ENCODE data around the gene MAP3K9.
A peak's percentile ranks its signal among the peaks of the same experiment; 100 is the strongest.

MAP3K9 gene

DNA sequence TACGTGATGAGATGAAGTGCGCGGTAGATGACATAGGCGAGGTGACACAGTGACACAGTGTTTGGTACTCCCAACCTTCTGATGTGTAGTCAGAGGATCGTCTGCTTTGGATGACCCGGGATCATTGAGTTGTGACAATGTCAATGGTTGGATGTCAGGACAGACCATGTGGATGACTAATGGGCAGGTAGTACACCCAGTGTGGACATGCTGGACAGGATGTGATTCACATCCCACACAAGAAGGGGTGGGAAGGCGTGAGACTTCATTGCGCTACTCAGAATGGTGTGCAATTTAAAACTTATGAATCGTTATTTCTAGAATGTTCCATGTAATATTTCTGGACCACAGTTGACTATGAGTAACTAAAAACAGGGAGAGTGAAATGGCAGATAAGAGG, 23.8 kb downstream of the MAP3K9 start:
- DNase-seq (ENCODE audit: low read depth), result no peak

DNA sequence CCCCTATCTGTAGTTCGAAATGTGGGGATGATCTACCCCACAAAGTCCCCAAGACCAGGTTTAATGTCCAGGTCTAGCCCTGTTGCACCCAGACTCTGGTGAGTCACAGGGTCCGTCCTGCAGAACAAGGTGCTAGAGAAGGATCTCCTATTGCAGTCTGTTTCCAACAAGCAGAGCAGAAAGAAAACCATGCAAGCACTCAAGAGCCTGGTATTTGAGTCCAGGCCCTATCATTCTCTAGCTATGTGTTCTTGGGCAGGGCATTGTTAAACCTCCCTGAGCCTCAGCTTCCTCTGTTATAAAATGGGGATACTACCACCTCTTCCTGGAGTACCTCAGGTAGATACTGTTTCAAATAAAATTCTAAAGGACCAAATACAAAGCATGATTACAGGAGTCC, 24.4 kb downstream of the MAP3K9 start:
- DNase-seq (ENCODE audit: low read depth), result no peak

DNA sequence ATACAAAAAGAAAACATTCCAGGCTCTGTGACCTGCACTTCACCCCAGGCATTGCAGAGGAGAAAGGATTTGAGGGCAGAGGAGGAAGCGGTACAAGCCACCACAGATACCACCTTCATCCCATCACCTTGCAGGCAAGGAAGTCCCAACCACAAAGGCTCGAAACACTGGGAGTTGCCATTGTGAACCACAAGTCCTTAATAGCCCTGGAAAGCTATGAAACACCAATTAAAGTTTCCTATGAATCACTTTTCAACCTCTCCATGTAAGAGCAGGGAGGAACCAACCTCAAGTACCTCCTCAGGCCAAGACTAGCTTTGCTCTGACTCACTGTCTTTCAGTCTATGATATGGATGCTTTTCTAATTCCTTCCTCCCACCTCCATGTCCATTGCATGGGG, 27.0 kb downstream of the MAP3K9 start:
- DNase-seq (ENCODE audit: low read depth), result peak; percentile 29

DNA sequence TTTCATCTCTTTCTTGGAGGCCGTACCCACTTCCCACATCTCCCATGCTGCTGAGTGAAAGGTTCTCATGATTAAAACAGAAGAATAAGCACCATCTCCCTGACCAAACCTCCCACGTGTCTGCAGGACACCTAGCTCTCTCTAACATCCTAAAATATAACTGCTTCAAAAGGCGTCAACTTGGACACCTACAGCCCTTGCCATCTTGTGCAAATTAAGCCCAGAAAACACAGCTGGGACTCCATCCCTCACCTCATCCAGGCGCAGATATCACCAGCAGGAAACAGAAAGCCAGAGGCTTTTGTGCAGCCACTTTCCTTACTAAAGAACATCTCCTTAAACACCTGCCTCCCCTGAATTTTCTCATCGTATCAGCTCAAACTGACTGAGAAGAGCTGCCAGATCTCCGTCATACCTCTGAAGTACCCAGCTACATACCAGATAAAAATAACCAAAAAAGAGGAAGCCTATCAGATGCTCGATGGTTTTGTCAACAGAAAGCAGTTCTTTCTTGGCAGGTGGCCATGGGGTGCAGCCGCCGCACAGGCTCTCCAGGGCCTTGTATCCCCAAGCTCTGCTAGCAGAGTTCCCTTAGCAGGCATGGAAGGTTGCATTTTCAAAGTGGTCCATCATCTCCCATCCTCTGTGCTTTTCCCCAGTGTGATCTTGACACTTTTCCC, 28.8 kb downstream of the MAP3K9 start:
- no peak for DNase-seq (ENCODE audit: low read depth)

DNA sequence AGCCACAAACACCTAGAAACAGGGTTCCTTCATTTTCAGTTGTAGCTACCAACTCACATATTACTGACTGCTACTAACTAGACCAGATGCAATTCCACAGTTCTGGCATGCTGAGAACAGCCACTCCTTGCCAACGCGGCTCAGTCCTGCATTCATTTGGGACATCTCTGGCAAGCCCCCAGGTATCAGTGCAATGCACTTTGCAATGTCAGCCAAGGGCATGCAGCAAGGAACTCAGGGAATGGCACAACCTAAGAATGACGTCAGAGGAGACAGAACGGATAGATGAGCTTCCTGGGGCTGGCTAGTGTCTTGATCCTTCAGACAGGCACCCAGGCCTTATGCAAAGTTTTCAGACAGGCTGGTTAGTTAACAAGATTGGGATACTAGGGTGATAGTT, 29.6 kb downstream of the MAP3K9 start:
- DNase-seq (ENCODE audit: low read depth), result no peak

DNA sequence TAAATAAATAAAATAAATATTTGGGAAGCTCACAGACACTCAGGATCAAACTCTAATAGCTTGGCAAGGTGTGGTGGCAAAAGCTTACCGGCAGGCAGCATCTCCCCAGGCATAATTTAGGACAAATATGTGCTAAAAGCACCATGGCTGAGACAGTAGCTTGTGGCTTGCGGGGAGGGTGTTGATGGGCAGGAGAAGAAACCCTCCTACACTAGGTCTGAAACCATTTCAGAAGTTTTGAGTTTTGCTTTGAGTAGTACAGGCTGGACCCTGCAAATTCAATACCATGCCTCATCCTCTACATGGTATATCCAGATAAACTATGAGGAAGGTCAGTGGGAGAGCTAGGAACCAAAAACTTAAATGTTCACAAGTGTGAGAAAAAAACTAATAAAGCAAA, 33.1 kb downstream of the MAP3K9 start:
- no peak for DNase-seq (ENCODE audit: low read depth)

DNA sequence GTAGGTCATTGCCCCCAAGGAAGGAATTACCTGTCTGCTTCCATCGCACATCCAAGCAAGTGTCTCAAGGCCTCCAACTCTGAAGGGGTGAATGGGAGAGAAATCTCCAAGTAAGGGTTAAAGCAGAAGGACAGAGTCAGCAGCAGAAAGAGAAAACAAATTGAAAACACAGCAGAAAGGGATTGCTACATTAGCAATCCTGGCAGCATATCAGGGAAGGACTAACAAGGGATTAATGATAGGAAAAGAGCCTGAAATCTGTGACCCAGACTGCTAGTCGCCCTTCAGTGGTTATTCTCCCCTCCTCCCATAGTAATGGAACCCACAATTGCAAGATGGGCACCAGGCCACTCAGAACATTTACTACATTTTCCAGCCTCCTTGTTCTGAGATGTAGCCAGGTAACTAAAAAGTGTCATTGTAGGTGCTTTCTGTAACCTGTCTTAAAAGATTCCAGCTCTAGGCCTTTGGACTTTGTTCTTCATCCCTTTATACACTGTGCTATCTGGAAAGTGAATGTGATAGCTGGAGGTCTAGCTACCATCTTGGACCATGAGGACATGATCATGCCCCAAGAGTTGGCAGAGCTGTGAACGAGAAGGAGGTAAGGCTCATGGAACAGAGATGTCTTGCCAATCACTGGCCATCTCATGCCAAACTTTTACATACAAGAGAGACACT, 36.0 kb downstream of the MAP3K9 start:
- DNase-seq (ENCODE audit: low read depth), result no peak

DNA sequence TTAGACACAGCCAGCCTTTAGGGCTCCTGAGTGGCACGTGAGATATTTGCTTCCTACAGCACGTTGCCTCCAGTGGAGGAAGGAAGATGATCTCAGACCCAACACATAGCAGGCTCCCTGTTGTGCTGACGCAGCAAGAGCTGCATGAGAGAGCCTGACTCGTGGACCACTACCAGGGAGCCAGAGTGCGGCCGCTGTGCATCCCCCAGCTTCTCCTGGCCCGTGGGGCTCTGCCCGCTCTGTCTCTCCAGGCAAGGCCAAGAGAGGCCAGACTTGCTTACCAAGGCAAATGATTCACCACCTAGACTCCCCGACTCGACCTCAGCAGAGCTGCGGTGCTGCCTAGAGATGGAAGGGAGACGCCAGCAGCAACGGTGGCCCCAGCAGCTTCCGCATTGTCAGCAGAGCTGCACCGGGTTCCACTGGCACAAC, 37.5 kb downstream of the MAP3K9 start:
- DNase-seq (ENCODE audit: low read depth), result no peak

DNA sequence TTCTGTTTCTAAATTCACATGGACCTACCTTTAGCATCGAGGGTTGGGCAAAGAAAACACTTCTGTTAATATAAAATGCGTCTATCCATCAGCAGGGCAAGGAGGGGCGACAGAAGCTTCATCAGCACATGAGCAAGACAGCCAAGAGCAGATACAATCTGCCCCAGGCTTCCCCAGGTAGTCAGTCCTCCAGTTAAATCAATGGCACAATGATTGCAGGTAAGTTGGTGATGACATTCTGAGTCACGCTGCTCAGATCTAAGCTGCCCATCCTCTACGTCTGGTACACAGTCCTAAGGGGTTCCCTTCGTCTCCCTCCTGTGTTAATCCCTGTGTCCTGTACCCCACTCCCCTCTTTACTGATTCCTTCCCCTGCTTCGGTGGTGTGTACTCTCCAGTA, 38.8 kb downstream of the MAP3K9 start:
- DNase-seq (ENCODE audit: low read depth), result no peak

DNA sequence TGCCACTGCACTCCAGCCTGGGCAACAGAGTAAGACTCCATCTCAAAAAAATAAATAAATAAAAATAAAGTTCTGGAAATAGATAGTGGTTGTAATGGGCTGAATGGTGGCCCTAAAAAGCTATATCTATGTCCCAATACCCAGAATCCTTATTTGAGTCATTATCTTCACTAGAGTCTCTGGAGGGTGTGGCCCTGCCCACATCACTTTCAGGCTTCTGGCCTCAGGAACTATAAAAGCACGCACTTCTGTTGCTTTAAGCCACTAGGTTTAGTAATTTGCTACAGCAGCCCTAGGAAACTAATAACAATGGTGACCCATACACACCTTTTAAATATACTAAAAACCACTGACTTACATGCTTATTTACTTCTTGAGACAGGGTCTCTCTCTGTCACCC, 49.9 kb downstream of the MAP3K9 start:
- DNase-seq (ENCODE audit: low read depth), result no peak

DNA sequence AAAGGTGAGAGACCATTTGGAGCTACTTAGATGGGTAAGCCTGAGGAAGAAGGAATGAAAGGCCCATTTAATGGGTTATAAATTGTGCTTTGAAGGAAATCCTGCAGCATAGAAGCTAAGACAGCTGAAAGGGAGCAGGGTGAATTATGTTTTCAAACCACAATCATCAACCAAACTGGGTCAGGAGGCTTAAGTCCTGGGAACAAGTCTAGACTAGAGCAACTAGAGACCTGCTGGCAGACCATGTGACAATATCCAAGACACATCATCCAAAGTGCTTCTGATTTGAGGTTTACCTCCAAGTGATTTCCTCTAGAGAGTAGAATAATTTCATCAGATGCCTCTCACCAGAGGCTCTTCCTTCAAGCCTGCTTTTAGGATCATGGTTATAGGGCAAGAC, 53.7 kb downstream of the MAP3K9 start:
- DNase-seq (ENCODE audit: low read depth), result no peak

DNA sequence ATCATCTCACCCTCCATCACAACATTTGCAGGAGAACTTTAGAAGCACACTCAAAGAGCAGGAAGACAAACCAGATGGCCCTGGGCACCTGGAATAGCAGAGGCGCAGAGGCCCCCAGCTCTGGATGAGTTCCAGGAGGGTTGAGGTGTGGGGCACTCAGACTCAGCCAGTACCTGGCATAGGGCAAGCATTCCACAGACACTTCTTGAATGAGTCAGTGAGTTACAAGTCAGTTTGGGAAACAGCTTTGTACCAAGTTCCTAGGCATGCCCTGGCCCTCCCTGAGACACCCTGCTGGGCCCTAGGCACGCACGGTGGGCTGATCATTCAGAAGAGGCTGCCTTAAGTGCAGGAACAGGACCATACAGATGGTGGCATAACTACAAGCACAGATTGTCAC, 54.3 kb downstream of the MAP3K9 start:
- no peak for DNase-seq (ENCODE audit: low read depth)

DNA sequence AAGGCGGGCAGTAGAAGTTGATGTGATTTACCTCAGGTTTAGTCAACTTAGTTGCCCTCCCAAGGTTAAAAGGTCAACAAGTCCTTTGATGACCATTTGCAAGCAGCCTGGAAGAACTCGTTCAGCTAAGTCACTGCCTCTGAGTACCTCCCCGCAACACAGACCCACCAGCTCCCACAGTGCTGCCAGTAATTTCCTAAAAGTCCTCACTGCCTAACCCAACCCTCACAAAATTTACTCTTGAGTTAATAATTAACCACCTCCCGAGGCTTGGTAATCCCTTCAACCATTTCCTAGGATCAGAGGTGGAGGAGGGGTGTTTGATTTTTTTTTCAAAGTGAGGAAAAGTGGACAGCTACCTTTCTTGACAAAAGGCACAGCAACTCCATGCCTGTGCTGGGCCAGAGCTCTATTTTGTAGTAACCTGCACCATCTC, 55.8 kb downstream of the MAP3K9 start:
- no peak for DNase-seq (ENCODE audit: low read depth)

DNA sequence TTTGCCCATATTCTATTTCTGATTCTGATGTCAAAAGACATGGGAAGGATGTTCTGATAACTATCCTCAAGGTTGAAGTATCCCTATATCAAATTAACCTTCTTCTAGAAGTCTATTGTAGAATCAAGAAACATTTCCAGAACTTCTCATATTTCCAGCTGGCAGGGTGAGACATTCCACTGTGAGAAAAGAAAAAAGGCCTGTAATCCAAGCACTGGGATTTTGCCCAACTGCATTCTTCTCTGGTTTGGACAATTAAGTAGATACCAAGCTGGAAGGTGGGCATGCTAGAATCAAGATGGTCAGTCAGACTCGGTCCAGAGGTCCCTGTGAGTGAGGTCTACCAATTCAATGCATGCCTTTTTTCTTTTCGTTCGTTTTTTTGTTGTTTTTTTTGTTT, 60.9 kb downstream of the MAP3K9 start:
- no peak for DNase-seq (ENCODE audit: low read depth)

DNA sequence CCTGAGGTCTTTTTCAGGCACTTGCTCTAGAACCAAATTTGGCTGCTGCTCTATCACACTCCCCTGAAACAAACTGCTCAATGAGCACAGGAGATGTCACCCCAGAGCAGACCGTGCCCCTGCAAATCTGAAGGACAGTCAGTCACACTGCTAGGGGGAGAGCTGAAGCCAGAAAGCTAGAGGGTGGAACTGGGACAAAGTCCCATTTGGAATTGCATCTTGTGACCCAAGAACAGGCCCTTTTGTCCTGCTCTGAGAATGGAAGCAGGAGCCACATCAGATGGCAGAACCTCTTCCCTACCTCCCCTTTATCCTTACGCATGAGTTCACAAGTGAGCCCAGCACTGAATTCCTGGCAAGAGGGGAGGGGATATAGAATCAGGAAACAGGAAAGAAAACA, 64.7 kb downstream of the MAP3K9 start:
- no peak for DNase-seq (ENCODE audit: low read depth)

DNA sequence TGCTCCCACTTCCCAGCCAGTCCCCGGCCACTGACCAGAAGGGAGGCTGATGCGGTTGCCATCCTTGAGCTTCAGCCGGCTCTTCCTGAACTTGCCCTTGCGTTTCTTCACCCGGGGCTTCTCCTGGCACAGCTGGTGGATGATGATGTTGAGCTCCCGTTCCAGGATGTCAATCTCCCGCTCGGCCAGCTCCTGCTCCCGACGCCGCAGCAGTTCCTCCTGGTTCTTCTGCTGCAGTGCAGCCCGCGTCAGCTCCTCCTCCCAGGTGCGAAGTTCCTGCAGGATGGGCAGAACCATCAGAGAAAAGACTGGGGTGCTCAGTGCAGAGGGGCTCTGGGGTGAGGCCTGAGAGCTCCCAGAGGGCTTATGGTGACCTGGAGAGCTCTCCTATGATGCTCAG, 67.0 kb downstream of the MAP3K9 start:
- no peak for DNase-seq (ENCODE audit: low read depth)

DNA sequence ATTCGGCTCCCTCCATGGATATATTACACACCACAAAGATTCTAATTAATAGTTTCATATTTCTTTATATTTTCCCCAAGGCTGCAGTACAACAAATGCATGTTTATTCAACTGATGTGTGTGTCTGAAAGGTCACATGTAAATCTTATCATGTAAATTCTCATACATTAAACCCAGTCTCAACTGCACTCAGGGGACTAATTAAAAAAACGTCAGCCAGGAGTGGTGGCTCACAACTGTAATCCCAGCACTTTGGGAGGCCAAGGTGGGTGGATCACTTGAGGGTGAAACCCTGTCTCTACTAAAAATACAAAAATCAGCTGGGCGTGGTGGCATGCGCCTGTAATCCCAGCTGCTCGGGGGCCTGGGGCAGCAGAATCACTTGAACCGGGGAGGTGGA, 67.8 kb downstream of the MAP3K9 start:
- DNase-seq (ENCODE audit: low read depth), result no peak

DNA sequence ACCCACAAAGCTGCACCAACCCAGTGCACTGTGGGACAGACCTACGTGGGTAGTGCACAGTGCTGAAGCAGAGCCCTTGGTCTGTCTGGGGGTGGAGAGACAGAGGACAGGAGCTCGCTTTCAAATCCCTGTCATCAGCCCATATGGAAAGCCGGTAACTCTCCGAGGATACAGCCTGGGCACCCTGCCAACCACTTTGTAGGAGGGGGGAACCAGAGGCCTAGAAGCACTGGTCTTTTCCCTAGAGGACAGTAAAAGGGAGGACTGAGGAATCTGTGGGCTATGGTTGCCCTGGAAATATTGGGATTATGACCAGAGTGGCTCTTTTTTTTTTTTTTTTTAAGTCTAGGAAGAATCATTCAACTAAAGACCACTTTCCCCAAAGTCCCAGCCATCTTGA, 74.3 kb downstream of the MAP3K9 start:
- DNase-seq (ENCODE audit: low read depth), result no peak

DNA sequence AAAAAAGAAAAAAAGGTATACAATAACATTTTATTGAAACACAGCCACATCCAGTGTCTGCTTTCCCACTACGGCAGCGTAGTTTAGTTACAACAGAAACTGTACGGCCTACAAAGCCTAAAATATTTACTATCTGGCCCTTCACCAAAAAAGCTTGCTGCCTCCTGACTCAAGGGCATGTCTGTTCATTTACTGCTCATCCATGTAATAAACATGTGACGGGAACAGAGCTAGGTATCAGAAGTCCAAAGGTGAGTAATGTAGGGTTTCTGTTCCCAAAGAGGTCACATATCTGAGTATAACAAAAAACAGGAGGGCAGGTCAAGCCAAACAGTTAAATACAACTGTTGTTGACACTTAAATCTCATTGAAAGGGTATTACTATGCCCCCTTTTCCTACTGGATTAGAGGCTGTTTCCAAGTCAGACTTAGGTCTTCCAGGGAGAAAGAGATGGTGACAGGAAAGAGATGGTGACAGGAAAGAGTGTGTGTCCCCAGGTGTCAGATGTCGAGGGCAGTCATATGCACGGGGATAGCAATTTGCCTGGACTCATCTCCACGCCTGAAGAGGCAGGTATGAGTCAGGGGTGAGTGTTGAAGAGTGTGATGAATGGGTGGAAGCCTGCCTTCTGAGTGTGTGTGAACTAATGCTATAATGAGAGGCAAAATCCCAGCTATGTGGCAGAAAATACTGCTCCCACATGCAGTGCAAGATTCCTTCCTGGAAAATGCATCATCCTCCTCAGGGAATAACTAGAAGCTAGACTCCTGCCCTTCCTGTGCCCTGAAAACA, 77.7 kb downstream of the MAP3K9 start:
- no peak for DNase-seq (ENCODE audit: low read depth)

DNA sequence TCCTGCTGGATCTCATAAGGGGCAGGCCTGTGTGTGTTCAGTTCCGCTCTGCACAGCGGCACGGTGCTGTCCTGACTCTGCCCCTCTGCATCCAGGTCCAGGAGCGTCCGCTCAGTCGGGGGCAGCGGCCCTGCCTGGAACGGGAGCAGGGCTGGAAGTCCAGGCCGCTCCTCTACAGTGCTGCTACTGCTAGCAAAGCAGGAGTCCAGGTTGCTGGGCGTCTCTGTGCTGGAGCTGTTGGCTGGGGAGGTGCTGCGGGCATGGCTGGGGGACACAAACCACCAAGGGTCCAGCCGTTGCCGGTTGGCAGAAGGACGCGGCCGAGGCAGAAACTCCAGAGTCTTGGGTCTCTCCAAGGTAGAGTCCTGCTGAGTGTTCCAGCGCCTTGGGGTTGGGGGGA, 78.9 kb downstream of the MAP3K9 start:
- no peak for DNase-seq (ENCODE audit: low read depth)

DNA sequence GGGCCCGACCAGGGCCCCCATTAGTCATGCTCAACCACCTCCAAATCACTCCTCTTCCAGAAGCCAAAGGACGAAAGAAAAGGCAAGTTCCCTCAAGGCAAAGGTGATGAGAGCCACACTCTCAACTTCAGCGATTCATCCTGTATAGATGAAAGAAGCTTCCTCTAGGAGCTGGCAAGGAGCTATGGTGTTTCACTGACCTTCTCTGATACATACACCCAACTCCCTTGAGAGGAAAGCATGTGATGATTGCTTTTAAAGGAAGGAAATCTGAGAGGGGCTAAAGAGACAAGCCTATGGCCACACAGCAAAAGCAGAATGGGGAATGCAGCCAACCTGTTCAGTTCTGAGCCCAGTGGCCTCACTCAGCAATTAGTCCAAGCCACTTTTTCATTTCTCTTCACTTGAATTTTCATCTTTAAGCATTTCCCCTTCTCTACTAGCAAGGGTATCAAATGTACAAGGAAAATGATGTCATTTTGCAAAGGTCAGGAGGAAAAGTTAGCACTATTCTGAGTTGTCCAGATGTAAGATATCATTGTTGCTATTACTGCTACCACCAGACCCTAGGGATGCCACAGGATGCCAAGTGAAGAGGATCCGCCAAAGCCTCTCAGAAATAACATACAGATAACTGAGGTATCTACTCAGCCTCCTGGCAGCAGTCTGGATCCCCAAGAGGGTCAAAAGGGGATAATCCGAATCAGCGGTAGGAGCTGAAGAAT, 82.5 kb downstream of the MAP3K9 start:
- DNase-seq (ENCODE audit: low read depth), result peak; percentile 65

DNA sequence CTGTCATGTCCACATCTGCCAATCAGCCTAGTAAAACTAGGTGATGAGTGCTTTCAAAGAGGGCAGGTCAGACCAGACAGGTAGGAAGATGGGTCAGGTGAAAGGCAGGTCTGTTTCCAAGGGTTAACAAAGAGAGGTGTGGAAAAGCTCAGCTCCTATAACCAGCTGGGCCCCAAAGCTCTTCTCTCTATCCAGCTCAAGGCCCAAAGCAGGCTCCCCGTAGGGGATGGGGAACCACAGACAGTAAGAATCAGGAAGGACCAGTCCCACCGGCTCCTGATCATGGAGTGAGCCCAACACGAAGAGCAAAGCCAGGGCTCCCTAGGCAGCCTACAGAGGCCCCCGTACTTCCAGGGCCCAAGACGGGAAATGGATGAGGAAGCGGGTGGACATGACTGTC, 84.4 kb downstream of the MAP3K9 start:
- DNase-seq (ENCODE audit: low read depth), result no peak

DNA sequence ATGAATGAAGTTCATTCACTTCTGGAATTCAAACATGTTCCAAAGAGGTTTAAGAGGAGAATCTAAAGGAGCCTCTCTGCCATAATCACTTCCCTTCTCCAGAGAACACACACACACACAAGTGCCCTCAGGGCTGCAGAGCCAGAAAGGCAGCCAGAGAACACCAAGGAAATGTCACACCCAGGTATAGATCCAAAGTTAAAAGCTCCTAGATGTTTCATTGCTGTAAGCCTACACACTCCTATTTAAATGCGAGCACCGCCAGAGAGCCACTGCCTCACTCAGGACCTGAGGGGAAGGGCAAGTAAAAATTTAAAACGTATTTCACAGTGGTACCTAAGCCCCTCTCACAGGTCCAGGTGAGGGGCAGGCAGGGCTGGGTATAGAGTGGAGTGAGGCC, 85.2 kb downstream of the MAP3K9 start:
- DNase-seq (ENCODE audit: low read depth), result no peak

Measured in stromal cell of bone marrow (primary cell).